Tibial nerve (tissue), 4 donors: ENCODE measurements around the gene DCAF11.

ENCODE experiments used
- CTCF ChIP-seq, 5 experiments: fragments of 200-600 bp in 3 of 5; fragments of 450-650 bp in 2 of 5; sonication (generic) in 3 of 5; IDR thresholded peaks; one replicate each; pipeline ENCODE4 v1.5.1; 2016 to 2019; ENCODE audit warnings: antibody characterized with exemption in 5 of 5, mild to moderate bottlenecking in 3 of 5, moderate library complexity in 2 of 5
- EP300 ChIP-seq, 2 donors: sonication (generic); formaldehyde crosslinking; IDR thresholded peaks; one replicate each; pipeline ENCODE4 v1.6.1; 2017; ENCODE audit warnings: antibody characterized with exemption in 2 of 2, mild to moderate bottlenecking in 1 of 2
- POLR2A ChIP-seq, 2 donors: fragments of 450-650 bp; IDR thresholded peaks; one replicate each; pipeline ENCODE4 v1.6.1; 2017; ENCODE audit warnings: antibody characterized with exemption in 2 of 2, mild to moderate bottlenecking in 2 of 2, moderate library complexity in 2 of 2

DNA sequence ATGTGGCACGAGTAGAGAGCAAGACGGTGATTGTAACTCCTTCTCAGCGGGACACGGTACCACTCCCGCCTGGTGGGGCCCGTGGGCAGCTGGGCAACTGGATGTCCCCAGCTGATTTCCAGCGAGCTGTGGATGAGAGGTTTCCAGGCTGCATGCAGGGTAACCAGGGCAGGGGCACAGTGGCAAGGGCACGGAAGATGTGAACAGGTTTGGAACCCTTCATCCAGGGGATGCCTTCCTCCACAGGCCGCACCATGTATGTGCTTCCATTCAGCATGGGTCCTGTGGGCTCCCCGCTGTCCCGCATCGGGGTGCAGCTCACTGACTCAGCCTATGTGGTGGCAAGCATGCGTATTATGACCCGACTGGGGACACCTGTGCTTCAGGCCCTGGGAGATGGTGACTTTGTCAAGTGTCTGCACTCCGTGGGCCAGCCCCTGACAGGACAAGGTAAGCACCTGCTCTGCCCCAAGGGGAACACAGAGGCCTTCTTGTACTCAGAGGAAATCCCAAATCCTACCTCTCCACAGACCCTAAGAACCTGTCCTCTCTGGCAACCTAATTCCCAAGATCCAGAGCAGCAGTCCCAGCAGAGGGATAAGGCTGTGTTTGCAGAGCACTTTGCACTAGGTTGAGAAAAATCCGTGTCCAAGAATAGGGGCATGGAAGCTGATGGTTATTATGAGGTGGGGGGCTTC, 16.2 kb upstream of the DCAF11 start:
- TF ChIP-seq CTCF (IDR thresholded peaks at IDR 0.05) (no peak), POLR2A (IDR thresholded peaks at IDR 0.05) (no peak), EP300 (IDR thresholded peaks at IDR 0.05) (no peak)
